Thyroid gland (tissue), 4 donors: ENCODE data around the gene SCFD2.
"Not testable (repeated sequence)": the region's sequence is repeated elsewhere in the genome, so short reads cannot be mapped to it uniquely, and the experiment has no call there.

Experiments used
- CTCF ChIP-seq, 6 experiments: fragments of 200-600 bp in 3 of 6; fragments of 450-650 bp in 3 of 6; sonication (generic) in 3 of 6; IDR thresholded peaks; one replicate each; pipeline ENCODE4 v1.5.1; 2016 to 2019; ENCODE audit warnings: antibody characterized with exemption in 6 of 6, mild to moderate bottlenecking in 2 of 6, inconsistent platforms in 1 of 6, moderate library complexity in 1 of 6
- POLR2A ChIP-seq, 2 donors: fragments of 450-650 bp; IDR thresholded peaks; one replicate each; pipeline ENCODE4 v1.6.1; 2017; ENCODE audit warnings: antibody characterized with exemption in 2 of 2, mild to moderate bottlenecking in 2 of 2, moderate library complexity in 1 of 2

- TF ChIP-seq CTCF, POLR2A (IDR thresholded peaks at IDR 0.05): not testable (repeated sequence)
Measured at GRCh38 chr4:53057108-53057507, 308.8 kb downstream of the SCFD2 start.
